ENCODE data around the gene VAPA. TPM values are rescaled to one million over a fixed set of nuclear protein-coding genes. Genes with fewer than 3 reads are reported as not detected.

VAPA gene
- total RNA-seq, 1 donor from 2014 or later: 210 TPM

DNA sequence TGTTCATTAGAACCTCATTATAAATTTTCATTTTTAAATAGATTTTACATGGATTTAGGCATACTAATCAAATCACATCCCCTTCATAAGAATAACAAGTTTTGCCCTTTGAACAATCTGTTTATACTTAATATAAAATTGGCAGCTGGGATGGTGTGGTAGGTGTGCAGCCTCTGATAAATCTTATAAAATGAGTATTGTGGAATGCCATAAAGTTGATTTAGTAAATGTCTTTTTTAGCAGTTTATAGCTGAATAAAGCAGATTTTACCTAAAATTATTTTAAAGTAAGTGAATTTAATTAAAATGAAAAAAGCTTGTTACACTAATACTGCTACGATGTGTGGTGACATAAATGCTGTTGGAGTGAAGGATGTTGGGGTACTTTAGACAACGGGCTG, 35.5 kb downstream of the VAPA start:
- H3K27ac ChIP-seq: no peak overlapping the region
- intact Hi-C loops (cut with DNase I): no loop called here
- DNase-seq (ENCODE audit: extremely low spot score in 2 of 2): no peak
- H3K4me3 ChIP-seq: no peak overlapping the region
- H3K27me3 ChIP-seq: no peaks in the 10 kb centered on the region
- peaks cover 9% of the 10 kb centered on the region for H3K4me1 ChIP-seq
- TF ChIP-seq CTCF (IDR thresholded peaks at IDR 0.05): no peak
- TF ChIP-seq POLR2AphosphoS5 (IDR thresholded peaks at IDR 0.05; ENCODE audit: insufficient read depth in 1 of 2, low read depth in 1 of 2): no peak
- no peak for TF ChIP-seq POLR2A (IDR thresholded peaks at IDR 0.05)
- H3K9me3 ChIP-seq: no peaks in the 10 kb centered on the region
- peaks cover 0 to 27% of the 10 kb centered on the region in 2 donors for H3K36me3 ChIP-seq

- no peak overlapping the region for H3K27ac ChIP-seq
- DNase-seq (ENCODE audit: extremely low spot score in 2 of 2): no peak
- peaks cover 9% of the 10 kb centered on the region for H3K4me1 ChIP-seq
- no peaks in the 10 kb centered on the region for H3K9me3 ChIP-seq
- no peak for TF ChIP-seq POLR2A (IDR thresholded peaks at IDR 0.05)
- TF ChIP-seq CTCF (IDR thresholded peaks at IDR 0.05): no peak
- TF ChIP-seq POLR2AphosphoS5 (IDR thresholded peaks at IDR 0.05; ENCODE audit: insufficient read depth in 1 of 2, low read depth in 1 of 2): no peak
- H3K27me3 ChIP-seq: no peaks in the 10 kb centered on the region
- intact Hi-C loops (cut with DNase I): loop anchor here (10.0 kb wide), 1 partner anchor 255 kb away; no protein-coding TSS in a partner anchor
- no peak overlapping the region for H3K4me3 ChIP-seq
- peaks cover 0 to 27% of the 10 kb centered on the region in 2 donors for H3K36me3 ChIP-seq
These were observed 36.0 kb downstream of the VAPA start for GRCh38 chr18:9949861-9950260.

GRCh38 chr18:9950289-9951016, 36.6 kb downstream of the VAPA start:
- no peaks in the 10 kb centered on the region for H3K9me3 ChIP-seq
- no peak overlapping the region for H3K27ac ChIP-seq
- intact Hi-C loops (cut with DNase I): loop anchor here (10.0 kb wide), 1 partner anchor 256 kb away; no protein-coding TSS in a partner anchor
- H3K36me3 ChIP-seq: peaks cover 0 to 25% of the 10 kb centered on the region in 2 donors
- H3K4me1 ChIP-seq: peaks cover 9% of the 10 kb centered on the region
- H3K27me3 ChIP-seq: no peaks in the 10 kb centered on the region
- no peak overlapping the region for H3K4me3 ChIP-seq
- no peak for TF ChIP-seq POLR2AphosphoS5 (IDR thresholded peaks at IDR 0.05; ENCODE audit: insufficient read depth in 1 of 2, low read depth in 1 of 2)
- no peak for TF ChIP-seq POLR2A (IDR thresholded peaks at IDR 0.05)
- TF ChIP-seq CTCF (IDR thresholded peaks at IDR 0.05): no peak
- DNase-seq (ENCODE audit: extremely low spot score in 2 of 2): no peak

DNA sequence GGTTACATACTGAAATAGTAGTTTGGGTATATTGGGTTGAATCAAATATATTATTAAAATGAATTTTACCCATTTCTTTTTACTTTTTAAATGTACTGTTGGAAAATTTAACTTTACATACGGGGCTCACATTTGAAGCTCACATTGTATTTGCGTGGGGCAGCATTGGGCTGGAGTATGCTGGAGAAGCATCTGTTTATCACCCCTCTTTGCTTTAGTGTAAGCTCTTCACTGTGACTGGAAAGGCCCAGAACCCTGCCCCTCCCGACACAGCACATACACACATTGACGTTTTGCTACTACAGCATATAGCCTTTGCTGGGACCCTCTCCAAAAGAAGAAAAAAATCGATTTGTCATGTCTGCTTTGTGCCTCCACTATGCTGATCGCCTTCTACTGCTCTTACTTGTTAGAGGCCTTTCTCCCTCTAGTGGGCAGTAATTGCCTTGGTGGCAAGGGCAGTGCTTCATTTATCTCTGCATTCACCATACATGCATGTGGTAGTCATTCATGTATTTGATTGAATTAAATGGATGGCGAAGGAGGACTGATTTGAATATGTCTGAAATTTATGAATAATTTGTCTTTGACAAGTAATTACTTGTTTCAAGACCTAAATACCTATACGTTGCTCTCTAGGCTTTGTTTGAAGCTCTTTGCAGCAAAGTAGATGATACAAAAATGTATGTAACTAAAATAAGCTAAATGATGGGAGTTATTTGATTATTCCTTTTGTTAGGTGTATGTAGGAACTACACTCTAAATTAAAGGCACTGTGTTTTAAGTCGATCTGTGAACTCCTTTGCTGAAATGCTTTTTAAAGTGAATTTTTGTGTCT, 37.4 kb downstream of the VAPA start:
- intact Hi-C loops (cut with DNase I): loop anchor here (10.0 kb wide), 1 partner anchor 256 kb away; no protein-coding TSS in a partner anchor
- peaks cover 0 to 17% of the 10 kb centered on the region in 2 donors for H3K36me3 ChIP-seq

More for the DNA sequence above, 37.4 kb downstream of the VAPA start:
- no peak for TF ChIP-seq POLR2AphosphoS5 (IDR thresholded peaks at IDR 0.05; ENCODE audit: insufficient read depth in 1 of 2, low read depth in 1 of 2)
- TF ChIP-seq POLR2A (IDR thresholded peaks at IDR 0.05): no peak
- TF ChIP-seq CTCF (IDR thresholded peaks at IDR 0.05): peak in 2 of 3 experiments; percentile 27 to 51
- H3K27me3 ChIP-seq: no peaks in the 10 kb centered on the region
- H3K27ac ChIP-seq: no peak overlapping the region
- DNase-seq (ENCODE audit: extremely low spot score in 2 of 2): no peak
- no peaks in the 10 kb centered on the region for H3K9me3 ChIP-seq
- no peak overlapping the region for H3K4me3 ChIP-seq
- H3K4me1 ChIP-seq: peaks cover 9% of the 10 kb centered on the region

All from vagina (tissue), 2 donors.